Liver (tissue), 9 donors: ENCODE data around the gene HLA-A. TPM values are rescaled to one million over a fixed set of nuclear protein-coding genes. Genes with fewer than 3 reads are reported as not detected.
A peak's percentile ranks its signal among the peaks of the same experiment; 100 is the strongest.

Source experiments
- DNase-seq: peaks from one replicate; pipeline ENCODE4 v3.0.0-alpha.2; 2017; ENCODE audit warnings: low spot score
- H3K27ac ChIP-seq, 2 donors: one replicate each; pipeline ENCODE4 v1.7.0; 2013; ENCODE audit warnings: inconsistent platforms in 2 of 2, low read length in 2 of 2, control low read depth in 1 of 2, low read depth in 1 of 2, mild to moderate bottlenecking in 1 of 2
- H3K27me3 ChIP-seq, 4 donors: one replicate each; pipeline versions ENCODE4 v1.6.1 to v1.7.0; 2013; ENCODE audit warnings: low read length in 3 of 4, inconsistent platforms in 1 of 4, mild to moderate bottlenecking in 1 of 4, moderate library complexity in 1 of 4; ENCODE audit not compliant: control insufficient read depth in 4 of 4, insufficient read depth in 4 of 4
- H3K36me3 ChIP-seq, 4 donors: one replicate each; pipeline versions ENCODE4 v1.6.1 to v1.7.0; 2013; ENCODE audit warnings: low read length in 3 of 4, mild to moderate bottlenecking in 3 of 4, low read depth in 1 of 4, moderate library complexity in 1 of 4; ENCODE audit not compliant: control insufficient read depth in 4 of 4, insufficient read depth in 3 of 4
- H3K4me1 ChIP-seq, 4 donors: one replicate each; pipeline versions ENCODE4 v1.6.1 to v1.7.0; 2013; ENCODE audit warnings: low read length in 3 of 4, mild to moderate bottlenecking in 3 of 4, moderate library complexity in 1 of 4; ENCODE audit not compliant: control insufficient read depth in 4 of 4, insufficient read depth in 4 of 4
- H3K4me3 ChIP-seq, 3 donors: one replicate each; pipeline versions ENCODE4 v1.6.1 to v1.7.0; 2013; ENCODE audit warnings: low read length in 3 of 3, control low read depth in 1 of 3, low read depth in 1 of 3, mild to moderate bottlenecking in 1 of 3
- H3K9ac ChIP-seq, 2 donors: one replicate each; pipeline ENCODE4 v1.7.0; 2013; ENCODE audit warnings: low read length in 2 of 2, mild to moderate bottlenecking in 2 of 2, moderate library complexity in 2 of 2, control low read depth in 1 of 2, low read depth in 1 of 2
- H3K9me3 ChIP-seq, 4 donors: one replicate each; pipeline versions ENCODE4 v1.6.1 to v1.7.0; 2013; ENCODE audit warnings: low read length in 3 of 4; ENCODE audit not compliant: control insufficient read depth in 4 of 4
- ATF3 ChIP-seq: IDR thresholded peaks from 2 replicates; pipeline ENCODE4 v1.6.1; 2016; ENCODE audit warnings: antibody characterized with exemption
- CTCF ChIP-seq: fragments of 150-350 bp; IDR thresholded peaks from 2 replicates; pipeline ENCODE4 v1.5.1; 2017; ENCODE audit warnings: improper control_type of control experiment, low read depth, low read length; ENCODE audit not compliant: missing input control
- EGR1 ChIP-seq, 2 donors: IDR thresholded peaks; 2 replicates each; pipeline ENCODE4 v1.6.1; 2016 to 2018; ENCODE audit warnings: antibody characterized with exemption in 2 of 2, low read depth in 2 of 2
- FOXA1 ChIP-seq: IDR thresholded peaks from 2 replicates; pipeline ENCODE4 v1.6.1; 2016; ENCODE audit warnings: antibody characterized with exemption
- GABPA ChIP-seq, 2 donors: IDR thresholded peaks in 1 of 2; conservative IDR thresholded peaks in 1 of 2; 2 replicates each; pipeline ENCODE4 v1.6.1; 2016; ENCODE audit warnings: antibody characterized with exemption in 2 of 2, mild to moderate bottlenecking in 1 of 2, moderate library complexity in 1 of 2
- HNF4A ChIP-seq, 2 donors: conservative IDR thresholded peaks; 2 replicates each; pipeline ENCODE4 v1.6.1; 2016; ENCODE audit warnings: antibody characterized with exemption in 2 of 2, mild to moderate bottlenecking in 2 of 2
- HNF4G ChIP-seq: IDR thresholded peaks from 2 replicates; pipeline ENCODE4 v1.6.1; 2016; ENCODE audit warnings: antibody characterized with exemption
- JUND ChIP-seq, 2 donors: IDR thresholded peaks; 2 replicates each; pipeline ENCODE4 v1.6.1; 2016; ENCODE audit warnings: antibody characterized with exemption in 2 of 2
- MAX ChIP-seq: IDR thresholded peaks from 2 replicates; pipeline ENCODE4 v1.6.1; 2016; ENCODE audit warnings: antibody characterized with exemption
- NR2F2 ChIP-seq: IDR thresholded peaks from 2 replicates; pipeline ENCODE4 v1.6.1; 2016; ENCODE audit warnings: antibody characterized with exemption
- RAD21 ChIP-seq, 2 donors: IDR thresholded peaks; 2 replicates each; pipeline ENCODE4 v1.6.1; 2016; ENCODE audit warnings: antibody characterized with exemption in 2 of 2, mild to moderate bottlenecking in 2 of 2
- REST ChIP-seq: IDR thresholded peaks from 2 replicates; pipeline ENCODE4 v1.6.1; 2016; ENCODE audit warnings: antibody characterized with exemption, mild to moderate bottlenecking
- RXRA ChIP-seq, 2 donors: IDR thresholded peaks; 2 replicates each; pipeline ENCODE4 v1.6.1; 2017 to 2018; ENCODE audit warnings: antibody characterized with exemption in 2 of 2, mild to moderate bottlenecking in 1 of 2
- TAF1 ChIP-seq: conservative IDR thresholded peaks from 2 replicates; pipeline ENCODE4 v1.6.1; 2016; ENCODE audit warnings: antibody characterized with exemption, mild to moderate bottlenecking
- YY1 ChIP-seq: IDR thresholded peaks from 2 replicates; pipeline ENCODE4 v1.6.1; 2016; ENCODE audit warnings: antibody characterized with exemption, mild to moderate bottlenecking
- ZBTB33 ChIP-seq: IDR thresholded peaks from 2 replicates; pipeline ENCODE4 v1.6.1; 2016; ENCODE audit warnings: antibody characterized with exemption
- WGBS: extraction: QIAGEN DNeasy Blood & Tissue Kit; methylation state at CpG from one replicate; pipeline ENCODE4 v1.1.7; 2013; 5-methylcytosine and 5-hydroxymethylcytosine counted together
- polyA plus RNA-seq, 2 donors: library from polyadenylated mRNA; stranded (reverse) in 1 of 2; unstranded in 1 of 2; fragments of 200-250 nt in 1 of 2; fragments of >200 nt in 1 of 2; fragmentation: Nextera tagmentation in 1 of 2; extraction: Ambion mirVana in 1 of 2; gene quantifications; one replicate each; pipeline versions ENCODE4 v1.2.1 to v1.2.3, GENCODE V29; 2013 to 2015
- total RNA-seq, 2 donors: library from RNA; depleted of rRNA; stranded (reverse); fragments of >200 nt; gene quantifications; one replicate each; pipeline ENCODE4 v1.2.3, GENCODE V29; 2014
- donor health status: healthy.
- donor health status: healthy.
- donor health status: healthy.
- donor health status: healthy.
- donor health status: healthy.

HLA-A gene
- total and polyA plus RNA-seq, 4 donors = 145 to 321 (median 223) TPM

GRCh38 chr6:29965563-29965872, 23.2 kb downstream of the HLA-A start:
- peak overlapping the region; percentile 87 to 96 for H3K27ac ChIP-seq
- no peaks in the 10 kb centered on the region for H3K36me3 ChIP-seq
- no peak for DNase-seq
- H3K9ac ChIP-seq = peak overlapping the region; percentile 39 to 94
- no peaks in the 10 kb centered on the region for H3K27me3 ChIP-seq
- TF ChIP-seq REST (no peak), MAX (no peak), HNF4G (no peak), EGR1 (IDR thresholded peaks at IDR 0.05; ENCODE audit: low read depth in 2 of 2) (no peak), NR2F2 (no peak), TAF1 (no peak), YY1 (no peak), ZBTB33 (no peak), HNF4A (conservative IDR thresholded peaks at IDR 0.05) (no peak), RXRA (IDR thresholded peaks at IDR 0.05) (no peak), JUND (IDR thresholded peaks at IDR 0.05) (no peak)
- peak overlapping the region; percentile 18 to 67 (median 50) for H3K4me3 ChIP-seq
- peaks cover 3 to 37% (median 33%) of the 10 kb centered on the region in 4 donors for H3K4me1 ChIP-seq
- 31% methylated on average over 2 of the region's 2 CpGs for WGBS
- no peaks in the 10 kb centered on the region for H3K9me3 ChIP-seq

GRCh38 chr6:29965873-29966601, 23.7 kb downstream of the HLA-A start:
- H3K36me3 ChIP-seq = no peaks in the 10 kb centered on the region
- peak overlapping the region; percentile 87 to 96 for H3K27ac ChIP-seq
- H3K27me3 ChIP-seq = no peaks in the 10 kb centered on the region
- peak; percentile 80 for DNase-seq
- peak overlapping the region in 1 of 2 donors; percentile 94 for H3K9ac ChIP-seq
- peak overlapping the region in 2 of 3 donors; percentile 50 to 67 for H3K4me3 ChIP-seq
- WGBS = 9% methylated on average over 8 of the region's 8 CpGs
- H3K9me3 ChIP-seq = no peaks in the 10 kb centered on the region
- peaks cover 3 to 37% (median 33%) of the 10 kb centered on the region in 4 donors for H3K4me1 ChIP-seq
- TF ChIP-seq JUND (IDR thresholded peaks at IDR 0.05) (peak in 1 of 2 donors; percentile 8), RXRA (IDR thresholded peaks at IDR 0.05) (peak; percentile 53 to 59), MAX (peak; percentile 36), REST (peak; percentile 54), YY1 (peak; percentile 62), ATF3 (no peak), RAD21 (IDR thresholded peaks at IDR 0.05) (peak; percentile 16 to 24), HNF4G (no peak), NR2F2 (no peak), FOXA1 (no peak), CTCF (no peak), GABPA (IDR thresholded peaks at IDR 0.05 in 1 of 2, conservative IDR thresholded peaks at IDR 0.05 in 1 of 2) (peak in 1 of 2 donors; percentile 51), ZBTB33 (no peak), TAF1 (no peak)
